SU-DHL-6 (cell line): ENCODE results near the gene KYNU.

Experiments
- EZH2phosphoT487 ChIP-seq: fragments of 200-600 bp; sonication (generic), shearing (Covaris generic); conservative IDR thresholded peaks from 2 replicates; pipeline ENCODE4 v1.6.1; 2018; ENCODE audit warnings: mild to moderate bottlenecking, antibody characterized with exemption, low read length, moderate library complexity, mixed read lengths
- TF ChIP-seq, protein P1 (sequence below): fragments of 200-600 bp; sonication (generic); IDR thresholded peaks from one replicate; pipeline ENCODE4 v1.5.1; 2017; ENCODE audit warnings: antibody characterized with exemption, mild to moderate bottlenecking, low read length, moderate library complexity; ENCODE audit not compliant: insufficient read depth, poor library complexity, severe bottlenecking

DNA sequence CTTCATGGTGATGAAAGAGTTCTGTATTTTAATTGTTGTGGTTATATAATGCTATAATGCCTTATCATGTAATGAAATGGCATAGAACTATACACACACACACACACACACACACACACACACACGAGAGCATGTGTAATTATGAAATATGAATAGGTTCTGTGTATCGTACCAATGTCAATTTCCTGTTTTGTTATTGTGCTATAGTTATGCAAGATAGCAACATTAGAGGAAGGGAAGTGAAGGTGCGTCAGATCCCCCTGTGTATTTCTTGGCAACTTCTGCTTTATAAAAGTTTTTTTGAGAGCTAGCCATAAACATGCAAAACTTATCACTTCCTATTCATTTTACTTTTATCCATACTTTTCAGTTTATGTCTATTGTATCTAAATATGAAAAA is 191.0 kb downstream of the KYNU start:
- TF ChIP-seq, protein P1, sequence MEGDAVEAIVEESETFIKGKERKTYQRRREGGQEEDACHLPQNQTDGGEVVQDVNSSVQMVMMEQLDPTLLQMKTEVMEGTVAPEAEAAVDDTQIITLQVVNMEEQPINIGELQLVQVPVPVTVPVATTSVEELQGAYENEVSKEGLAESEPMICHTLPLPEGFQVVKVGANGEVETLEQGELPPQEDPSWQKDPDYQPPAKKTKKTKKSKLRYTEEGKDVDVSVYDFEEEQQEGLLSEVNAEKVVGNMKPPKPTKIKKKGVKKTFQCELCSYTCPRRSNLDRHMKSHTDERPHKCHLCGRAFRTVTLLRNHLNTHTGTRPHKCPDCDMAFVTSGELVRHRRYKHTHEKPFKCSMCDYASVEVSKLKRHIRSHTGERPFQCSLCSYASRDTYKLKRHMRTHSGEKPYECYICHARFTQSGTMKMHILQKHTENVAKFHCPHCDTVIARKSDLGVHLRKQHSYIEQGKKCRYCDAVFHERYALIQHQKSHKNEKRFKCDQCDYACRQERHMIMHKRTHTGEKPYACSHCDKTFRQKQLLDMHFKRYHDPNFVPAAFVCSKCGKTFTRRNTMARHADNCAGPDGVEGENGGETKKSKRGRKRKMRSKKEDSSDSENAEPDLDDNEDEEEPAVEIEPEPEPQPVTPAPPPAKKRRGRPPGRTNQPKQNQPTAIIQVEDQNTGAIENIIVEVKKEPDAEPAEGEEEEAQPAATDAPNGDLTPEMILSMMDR: no peak
- no peak for TF ChIP-seq EZH2phosphoT487
